Activated CD8-positive, alpha-beta T cell treated with anti-CD3 and anti-CD28 coated beads for 36 hours (primary cell): ENCODE results near the gene VIPR2. TPM values are rescaled to one million over a fixed set of nuclear protein-coding genes. Genes with fewer than 3 reads are reported as not detected.

Experiments
- ATAC-seq: fragments of 200-7000 bp; cut with Tn5 transposase; one replicate; pipeline ENCODE4 v1.10.0; 2021; ENCODE audit warnings: mild to moderate bottlenecking, moderate library complexity
- CTCF ChIA-PET: fragments of 350-600 bp; sonication (Branson Sonifier 250); formaldehyde crosslinking; loops from one replicate; lab custom pipeline; 2021; ENCODE audit warnings: antibody characterized with exemption; lab: Charles Lee
- POLR2A ChIA-PET: fragments of 350-600 bp; sonication (Branson Sonifier 250); formaldehyde crosslinking; loops from one replicate; lab custom pipeline; 2021; ENCODE audit warnings: antibody characterized with exemption; lab: Charles Lee
- DNase-seq: peaks from one replicate; pipeline ENCODE4 v3.0.0-alpha.2; 2020
- H3K27ac Mint-ChIP-seq: one replicate; pipeline ENCODE4 v1.8.0; 2021; ENCODE audit warnings: mild to moderate bottlenecking, mixed read lengths
- H3K27me3 Mint-ChIP-seq: one replicate; pipeline ENCODE4 v1.8.0; 2021; ENCODE audit warnings: mixed read lengths
- H3K36me3 Mint-ChIP-seq: one replicate; pipeline ENCODE4 v1.8.0; 2021; ENCODE audit warnings: low read depth, mixed read lengths
- H3K4me1 Mint-ChIP-seq: one replicate; pipeline ENCODE4 v1.8.0; 2021; ENCODE audit warnings: low read depth, mixed read lengths
- H3K4me3 Mint-ChIP-seq: one replicate; pipeline ENCODE4 v1.8.0; 2021; ENCODE audit warnings: mild to moderate bottlenecking, moderate library complexity, mixed read lengths
- H3K9me3 Mint-ChIP-seq: one replicate; pipeline ENCODE4 v1.8.0; 2021; ENCODE audit warnings: mixed read lengths
- CTCF ChIP-seq: fragments of 200-600 bp; IDR thresholded peaks from one replicate; pipeline ENCODE4 v1.8.0; 2022; ENCODE audit warnings: antibody characterized with exemption, mild to moderate bottlenecking
- intact Hi-C: fragments of 100-400 bp; cut with micrococcal nuclease; formaldehyde crosslinking; loops from one replicate; pipeline ENCODE4 v1.10.0; 2022
- total RNA-seq, 2 experiments: library from RNA; stranded (reverse); gene quantifications; one replicate each; pipeline ENCODE4 v1.2.3, GENCODE V29; 2021

Gene VIPR2
- total RNA-seq, 2 experiments from 2014 or later, result 0.09 TPM; not detected in 1

- Mint-ChIP-seq H3K4me3 (no peak overlapping the region), H3K27ac (no peak overlapping the region), H3K27me3 (peaks cover 7% of the 10 kb centered on the region), H3K4me1 (peaks cover 4% of the 10 kb centered on the region), H3K36me3 (peaks cover 2% of the 10 kb centered on the region), H3K9me3 (no peaks in the 10 kb centered on the region)
- POLR2A ChIA-PET, result no interaction called here
- CTCF ChIA-PET, result no interaction called here
- no peak for TF ChIP-seq CTCF
- DNase-seq (no peak), ATAC-seq (no peak)
- intact Hi-C loops, result no loop called here
Observed at GRCh38 chr7:159108491-159108890, 36.2 kb downstream of the VIPR2 start.

- ATAC-seq (no peak), DNase-seq (no peak)
- peaks cover under 1% of the 10 kb centered on the region for H3K36me3 Mint-ChIP-seq
- CTCF ChIA-PET, result no interaction called here
- H3K27me3 Mint-ChIP-seq, result peaks cover 7% of the 10 kb centered on the region
- no peak for TF ChIP-seq CTCF
- POLR2A ChIA-PET, result no interaction called here
- H3K9me3 Mint-ChIP-seq, result no peaks in the 10 kb centered on the region
- no peak overlapping the region for H3K27ac Mint-ChIP-seq
- intact Hi-C loops, result no loop called here
- no peak overlapping the region for H3K4me3 Mint-ChIP-seq
- peaks cover 4% of the 10 kb centered on the region for H3K4me1 Mint-ChIP-seq
Observed at GRCh38 chr7:159107161-159107892, 37.3 kb downstream of the VIPR2 start.

- H3K27me3 Mint-ChIP-seq, result peaks cover 3% of the 10 kb centered on the region
- ATAC-seq, result no peak
- H3K4me1 Mint-ChIP-seq, result no peaks in the 10 kb centered on the region
- intact Hi-C loops, result no loop called here
- ChIA-PET POLR2A (no interaction called here), CTCF (no interaction called here)
- no peaks in the 10 kb centered on the region for H3K9me3 Mint-ChIP-seq
- DNase-seq, result no peak
- TF ChIP-seq CTCF, result no peak
- H3K27ac Mint-ChIP-seq, result no peak overlapping the region
- no peaks in the 10 kb centered on the region for H3K36me3 Mint-ChIP-seq
- no peak overlapping the region for H3K4me3 Mint-ChIP-seq
Observed at GRCh38 chr7:159105832-159106811, 38.5 kb downstream of the VIPR2 start.

- POLR2A ChIA-PET, result no interaction called here
- Mint-ChIP-seq H3K27ac (no peak overlapping the region), H3K9me3 (no peaks in the 10 kb centered on the region), H3K4me3 (no peak overlapping the region), H3K4me1 (no peaks in the 10 kb centered on the region), H3K27me3 (no peaks in the 10 kb centered on the region), H3K36me3 (no peaks in the 10 kb centered on the region)
- intact Hi-C loops, result no loop called here
- ATAC-seq, result no peak
- CTCF ChIA-PET, result no interaction called here
- no peak for TF ChIP-seq CTCF
- no peak for DNase-seq
Observed at GRCh38 chr7:159105066-159105780, 39.4 kb downstream of the VIPR2 start.
